SK-N-SH treated with all-trans-retinoic acid at 6 μM for 48 hours (cell line): ENCODE measurements around the gene ATP5F1D.

ENCODE experiments used
- ATAC-seq: fragments of 200-7000 bp; cut with Tn5 transposase; 3 replicates; pipeline ENCODE4 v1.9.1; 2020; ENCODE audit warnings: mild to moderate bottlenecking, moderate library complexity
- ARNTL ChIP-seq: fragments of 450-650 bp; formaldehyde crosslinking; IDR thresholded peaks from 2 replicates; pipeline ENCODE4 v1.5.0; 2020; ENCODE audit warnings: low read depth, mild to moderate bottlenecking, moderate library complexity, borderline replicate concordance
- BACH2 ChIP-seq: fragments of 250-450 bp; sonication (Bioruptor Pico); IDR thresholded peaks from 2 replicates; pipeline ENCODE4 v1.9.0; 2021; ENCODE audit warnings: mild to moderate bottlenecking, borderline replicate concordance
- CSDC2 ChIP-seq: fragments of 250-450 bp; sonication (Bioruptor Pico); IDR thresholded peaks from 2 replicates; pipeline ENCODE4 v1.5.0; 2020; ENCODE audit warnings: mild to moderate bottlenecking, moderate library complexity
- CSRNP3 ChIP-seq: fragments of 250-450 bp; sonication (Bioruptor Pico); IDR thresholded peaks from 2 replicates; pipeline ENCODE4 v1.5.1; 2021; ENCODE audit warnings: mild to moderate bottlenecking, moderate library complexity
- ESRRG ChIP-seq: fragments of 250-450 bp; sonication (Bioruptor Pico); IDR thresholded peaks from 2 replicates; pipeline ENCODE4 v1.6.1; 2021; ENCODE audit warnings: mild to moderate bottlenecking
- GLIS3 ChIP-seq: fragments of 250-450 bp; sonication (Bioruptor Pico); IDR thresholded peaks from 2 replicates; pipeline ENCODE4 v1.5.0; 2020; ENCODE audit warnings: mild to moderate bottlenecking, moderate library complexity
- ISL1 ChIP-seq: fragments of 250-450 bp; sonication (Bioruptor Pico); IDR thresholded peaks from 2 replicates; pipeline ENCODE4 v2.1.2; 2022; ENCODE audit warnings: mild to moderate bottlenecking, moderate library complexity
- OSR1 ChIP-seq: fragments of 250-450 bp; sonication (Bioruptor Pico); IDR thresholded peaks from 2 replicates; pipeline ENCODE4 v1.8.0; 2022; ENCODE audit warnings: moderate library complexity, mild to moderate bottlenecking, inconsistent platforms
- PATZ1 ChIP-seq: fragments of 250-450 bp; sonication (Bioruptor Pico); IDR thresholded peaks from 2 replicates; pipeline ENCODE4 v1.8.0; 2020; ENCODE audit warnings: mild to moderate bottlenecking, moderate library complexity, borderline replicate concordance
- POU6F1 ChIP-seq: fragments of 250-450 bp; sonication (Bioruptor Pico); IDR thresholded peaks from 2 replicates; pipeline ENCODE4 v1.8.0; 2021; ENCODE audit warnings: low read depth, mild to moderate bottlenecking, moderate library complexity, borderline replicate concordance
- PPARA ChIP-seq: fragments of 250-450 bp; sonication (Bioruptor Pico); IDR thresholded peaks from 2 replicates; pipeline ENCODE4 v1.5.0; 2020; ENCODE audit warnings: mild to moderate bottlenecking, borderline replicate concordance
- RARB ChIP-seq: fragments of 250-450 bp; sonication (Bioruptor Pico); IDR thresholded peaks from 2 replicates; pipeline ENCODE4 v1.8.0; 2021; ENCODE audit warnings: mild to moderate bottlenecking, moderate library complexity
- SNAI2 ChIP-seq: fragments of 250-450 bp; sonication (Bioruptor Pico); IDR thresholded peaks from 2 replicates; pipeline ENCODE4 v1.5.0; 2020; ENCODE audit warnings: mild to moderate bottlenecking, moderate library complexity
- TCF4 ChIP-seq: fragments of 250-450 bp; sonication (Bioruptor Pico); IDR thresholded peaks from 2 replicates; pipeline ENCODE4 v1.8.0; 2021; ENCODE audit warnings: mild to moderate bottlenecking, moderate library complexity, borderline replicate concordance
- TOX ChIP-seq: fragments of 250-450 bp; sonication (Bioruptor Pico); IDR thresholded peaks from 2 replicates; pipeline ENCODE4 v1.8.0; 2021; ENCODE audit warnings: mild to moderate bottlenecking, moderate library complexity, borderline replicate concordance
- ZC3H10 ChIP-seq: fragments of 250-450 bp; sonication (Bioruptor Pico); IDR thresholded peaks from 2 replicates; pipeline ENCODE4 v1.5.1; 2021; ENCODE audit warnings: mild to moderate bottlenecking, moderate library complexity
- ZFP3 ChIP-seq: fragments of 250-450 bp; sonication (Bioruptor Pico); IDR thresholded peaks from 2 replicates; pipeline ENCODE4 v1.5.0; 2020; ENCODE audit warnings: mild to moderate bottlenecking, moderate library complexity
- ZFP30 ChIP-seq: fragments of 450-650 bp; formaldehyde crosslinking; IDR thresholded peaks from 2 replicates; pipeline ENCODE4 v1.5.0; 2022; ENCODE audit warnings: mild to moderate bottlenecking, moderate library complexity
- ZNF70 ChIP-seq: fragments of 450-650 bp; formaldehyde crosslinking; IDR thresholded peaks from 2 replicates; pipeline ENCODE4 v1.5.0; 2020; ENCODE audit warnings: mild to moderate bottlenecking, moderate library complexity
- ZNF8 ChIP-seq: fragments of 450-650 bp; formaldehyde crosslinking; IDR thresholded peaks from 2 replicates; pipeline ENCODE4 v1.5.0; 2020; ENCODE audit warnings: mild to moderate bottlenecking, moderate library complexity

Gene ATP5F1D

GRCh38 chr19:1256646-1257474 is 15.3 kb downstream of the ATP5F1D start:
- TF ChIP-seq ARNTL (no peak), BACH2 (no peak), ESRRG (CRISPR knock-in tag) (no peak), ZNF8 (no peak), SNAI2 (no peak), RARB (CRISPR knock-in tag) (no peak), POU6F1 (CRISPR knock-in tag) (no peak), CSRNP3 (CRISPR knock-in tag) (no peak), ZFP3 (CRISPR knock-in tag) (no peak), OSR1 (CRISPR knock-in tag) (no peak), ZC3H10 (CRISPR knock-in tag) (no peak), TCF4 (no peak), TOX (CRISPR knock-in tag) (no peak), ZFP30 (CRISPR knock-in tag) (no peak), CSDC2 (CRISPR knock-in tag) (no peak), PATZ1 (CRISPR knock-in tag) (no peak), ISL1 (CRISPR knock-in tag) (no peak), GLIS3 (CRISPR knock-in tag) (no peak), PPARA (CRISPR knock-in tag) (no peak)
- ATAC-seq, result no peak

GRCh38 chr19:1257475-1258162 is 16.1 kb downstream of the ATP5F1D start:
- no peak for ATAC-seq
- TF ChIP-seq ZFP3 (CRISPR knock-in tag) (no peak), ZFP30 (CRISPR knock-in tag) (no peak), ARNTL (no peak), ISL1 (CRISPR knock-in tag) (no peak), OSR1 (CRISPR knock-in tag) (no peak), ZNF70 (CRISPR knock-in tag) (no peak), TCF4 (no peak), CSDC2 (CRISPR knock-in tag) (no peak)

GRCh38 chr19:1258163-1258492 is 16.6 kb downstream of the ATP5F1D start:
- TF ChIP-seq ZNF70 (CRISPR knock-in tag) (no peak), ZFP3 (CRISPR knock-in tag) (no peak), ZFP30 (CRISPR knock-in tag) (no peak), TOX (CRISPR knock-in tag) (no peak)
- ATAC-seq, result no peak

- no peak for ATAC-seq
- no peak for TF ChIP-seq TOX (CRISPR knock-in tag)
- TF ChIP-seq ZFP3 (CRISPR knock-in tag), result no peak
- no peak for TF ChIP-seq GLIS3 (CRISPR knock-in tag)
- no peak for TF ChIP-seq ZC3H10 (CRISPR knock-in tag)
- no peak for TF ChIP-seq PATZ1 (CRISPR knock-in tag)
- no peak for TF ChIP-seq TCF4
These were observed 17.2 kb downstream of the ATP5F1D start for GRCh38 chr19:1258707-1259205.
